Fibroblast of mammary gland (primary cell): ENCODE data around the gene APOBEC3B.

ENCODE experiments used
- DNase-seq: peaks from one replicate; pipeline ENCODE4 v3.0.0-alpha.2; 2010; ENCODE audit warnings: low read depth
- H3K4me3 ChIP-seq: 2 replicates; pipeline ENCODE4 v1.5.1; 2011; ENCODE audit warnings: low read depth, mild to moderate bottlenecking, low read length, moderate library complexity; ENCODE audit not compliant: control insufficient read depth
- CTCF ChIP-seq: conservative IDR thresholded peaks from 2 replicates; pipeline ENCODE4 v1.5.1; 2011; ENCODE audit warnings: low read depth, low read length, inconsistent platforms; ENCODE audit not compliant: control insufficient read depth, insufficient read depth

The APOBEC3B gene

DNA sequence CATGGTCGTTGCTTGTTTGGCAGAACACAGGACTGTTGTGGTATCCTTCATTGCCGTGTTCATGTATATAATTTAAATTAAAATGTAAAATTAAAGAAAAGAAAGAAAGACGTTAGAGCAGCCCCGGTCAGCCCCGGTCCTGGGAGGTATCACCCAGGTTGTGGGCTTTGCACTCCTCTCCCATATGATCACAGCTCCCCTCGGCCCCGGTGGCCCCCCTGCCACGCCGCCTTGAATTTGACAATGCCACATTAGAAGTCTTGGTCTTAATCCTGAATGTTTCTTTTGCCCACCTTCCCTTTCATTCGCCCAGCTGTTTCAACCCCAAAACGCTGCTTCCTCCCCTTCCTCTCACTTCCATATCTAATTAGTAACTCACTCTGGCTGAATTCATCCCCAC, 13.3 kb upstream of the APOBEC3B start:
- DNase-seq, result no peak
- H3K4me3 ChIP-seq, result no peak overlapping the region
- no peak for TF ChIP-seq CTCF

- no peak for DNase-seq
- no peak for TF ChIP-seq CTCF
- no peak overlapping the region for H3K4me3 ChIP-seq
These were observed 11.6 kb upstream of the APOBEC3B start for GRCh38 chr22:38970551-38970950.

GRCh38 chr22:38971202-38971601, 10.9 kb upstream of the APOBEC3B start:
- no peak for DNase-seq
- H3K4me3 ChIP-seq, result no peak overlapping the region
- no peak for TF ChIP-seq CTCF

DNA sequence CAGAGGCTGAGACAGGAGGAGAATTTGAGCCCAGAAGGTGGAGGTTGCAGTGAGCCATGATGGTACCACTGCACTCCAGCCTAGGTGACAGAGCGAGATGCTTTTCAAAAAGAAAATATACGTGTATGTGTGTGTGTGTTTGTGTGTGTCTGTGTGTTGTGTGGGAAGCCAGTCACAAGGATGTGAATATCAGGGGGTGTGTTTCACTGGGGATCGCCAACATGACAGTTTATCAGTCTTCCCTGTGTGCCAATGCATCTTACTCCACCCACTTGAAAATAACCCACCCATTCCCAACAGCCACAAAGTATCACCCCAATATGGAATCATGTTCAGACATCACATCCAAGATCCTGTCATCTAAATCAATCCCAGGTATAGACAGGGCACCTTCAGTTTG, 10.4 kb upstream of the APOBEC3B start:
- TF ChIP-seq CTCF, result no peak
- H3K4me3 ChIP-seq, result no peak overlapping the region
- DNase-seq, result no peak

DNA sequence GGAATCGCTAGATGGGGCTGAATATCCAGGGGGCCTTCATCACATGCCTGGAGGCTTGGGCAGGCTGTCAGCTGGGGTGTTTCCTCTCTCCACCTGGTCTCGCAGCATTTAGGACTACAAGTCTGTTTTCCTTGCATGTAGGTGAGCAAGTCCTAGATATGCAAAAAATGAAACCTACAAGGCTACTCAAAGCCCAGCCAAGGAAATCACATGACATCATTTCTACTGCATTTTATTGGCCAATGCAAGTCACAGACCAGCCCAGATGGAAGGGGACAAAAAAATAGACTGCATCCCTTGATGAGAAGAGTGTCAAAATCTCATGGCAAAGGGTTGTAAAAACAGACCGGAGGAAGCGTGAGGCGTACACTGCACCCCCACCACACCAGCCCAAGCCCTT, 9.6 kb upstream of the APOBEC3B start:
- DNase-seq, result no peak
- TF ChIP-seq CTCF, result no peak
- H3K4me3 ChIP-seq, result no peak overlapping the region

DNA sequence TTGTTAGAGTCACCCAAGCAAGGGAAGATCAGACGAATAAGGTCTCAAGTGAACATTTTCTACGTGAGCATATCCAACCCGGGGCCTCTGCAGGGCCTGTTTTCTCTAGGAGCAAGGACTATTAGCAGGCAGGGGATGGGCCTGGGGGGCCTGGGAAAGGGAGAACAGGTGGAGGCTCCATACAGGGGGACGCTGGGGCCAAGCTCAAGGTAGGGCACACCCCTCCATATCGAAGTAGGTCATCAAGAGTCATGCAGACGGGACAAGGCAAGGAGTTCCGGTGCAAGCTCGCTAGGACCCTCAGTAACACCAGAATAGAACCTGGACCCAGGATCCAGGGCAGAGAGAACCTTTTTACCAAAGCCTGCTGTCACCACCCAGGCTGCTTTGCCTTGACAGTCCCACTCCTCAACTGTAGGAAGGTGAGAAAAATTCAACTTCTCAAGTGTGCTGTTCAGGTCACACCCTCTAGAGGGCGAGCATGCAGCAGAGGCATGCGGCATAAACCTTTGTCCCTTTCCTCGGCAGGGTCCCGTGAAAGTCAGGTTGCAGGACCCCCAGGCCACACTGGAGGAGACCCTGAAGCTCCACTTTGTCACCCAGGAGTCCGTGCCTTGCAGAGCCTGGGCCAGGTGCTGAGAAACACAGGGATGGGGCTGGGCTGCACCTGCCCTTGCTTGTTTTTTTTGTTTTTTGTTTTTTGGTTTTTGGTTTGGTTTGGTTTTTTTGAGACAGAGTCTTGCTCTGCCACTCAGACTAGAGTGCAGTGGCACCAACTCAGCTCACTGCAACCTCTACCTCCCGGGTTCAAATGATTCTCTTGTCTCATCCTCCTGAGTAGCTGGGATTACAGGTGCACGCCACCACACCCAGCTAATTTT, 8.6 kb upstream of the APOBEC3B start:
- no peak overlapping the region for H3K4me3 ChIP-seq
- peak; percentile 8 for DNase-seq
- peak; percentile 67 for TF ChIP-seq CTCF

- no peak for DNase-seq
- H3K4me3 ChIP-seq, result no peak overlapping the region
- TF ChIP-seq CTCF, result no peak
These were observed 7.8 kb upstream of the APOBEC3B start for GRCh38 chr22:38974170-38974825.
